Measurements from ENCODE around the gene CLDN14.

CLDN14 gene

DNA sequence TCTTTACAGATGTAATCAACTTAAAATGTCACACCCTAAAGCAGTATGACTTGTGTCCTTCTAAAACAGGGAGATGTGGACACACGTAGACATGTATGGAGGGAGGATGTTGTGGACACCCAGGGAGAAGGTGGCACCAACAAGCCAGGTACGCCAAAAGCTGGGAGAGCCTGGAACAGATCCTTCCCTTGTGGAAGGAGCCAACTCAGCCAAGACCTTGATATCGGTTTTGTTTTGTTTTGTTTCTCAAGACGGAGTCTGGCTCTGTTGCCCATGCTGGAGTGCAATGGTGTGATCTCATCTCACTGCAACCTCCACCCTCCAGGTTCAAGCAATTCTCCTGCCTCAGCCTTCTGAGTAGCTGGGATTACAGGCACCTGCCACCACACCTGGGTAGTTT is 49.1 kb downstream of the CLDN14 start:
- DNase-seq, result no peak

DNA sequence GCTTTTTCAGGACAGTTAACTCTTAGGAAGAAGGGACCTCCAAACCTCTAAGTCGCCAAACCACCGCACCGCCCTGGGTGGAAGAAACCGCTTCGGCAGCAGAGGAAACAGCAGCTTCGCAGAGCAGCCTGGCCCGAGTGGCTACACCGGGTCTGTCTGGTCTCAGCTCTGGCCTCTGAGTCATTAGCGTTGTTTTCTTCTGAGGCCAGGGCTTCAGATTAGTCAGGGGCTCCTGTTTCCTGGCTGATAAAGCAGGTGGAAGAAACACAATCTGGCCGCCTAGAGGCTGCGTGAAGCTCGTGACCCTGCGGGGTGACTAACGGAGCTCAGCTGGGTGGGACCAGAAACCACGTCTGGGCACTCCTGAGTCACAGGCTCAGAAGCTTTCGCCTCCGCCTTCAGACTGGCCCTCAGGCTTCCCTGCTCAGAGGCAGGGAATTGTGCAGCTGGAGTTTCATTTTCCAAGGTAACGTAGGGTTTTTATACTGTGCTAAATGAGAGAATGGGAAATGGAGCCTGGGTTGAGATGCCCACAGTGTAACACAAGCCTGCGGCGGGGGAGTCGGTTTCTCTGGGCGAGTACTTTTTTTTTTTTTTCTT is 49.9 kb downstream of the CLDN14 start:
- DNase-seq, result peak; percentile 58 to 99

DNA sequence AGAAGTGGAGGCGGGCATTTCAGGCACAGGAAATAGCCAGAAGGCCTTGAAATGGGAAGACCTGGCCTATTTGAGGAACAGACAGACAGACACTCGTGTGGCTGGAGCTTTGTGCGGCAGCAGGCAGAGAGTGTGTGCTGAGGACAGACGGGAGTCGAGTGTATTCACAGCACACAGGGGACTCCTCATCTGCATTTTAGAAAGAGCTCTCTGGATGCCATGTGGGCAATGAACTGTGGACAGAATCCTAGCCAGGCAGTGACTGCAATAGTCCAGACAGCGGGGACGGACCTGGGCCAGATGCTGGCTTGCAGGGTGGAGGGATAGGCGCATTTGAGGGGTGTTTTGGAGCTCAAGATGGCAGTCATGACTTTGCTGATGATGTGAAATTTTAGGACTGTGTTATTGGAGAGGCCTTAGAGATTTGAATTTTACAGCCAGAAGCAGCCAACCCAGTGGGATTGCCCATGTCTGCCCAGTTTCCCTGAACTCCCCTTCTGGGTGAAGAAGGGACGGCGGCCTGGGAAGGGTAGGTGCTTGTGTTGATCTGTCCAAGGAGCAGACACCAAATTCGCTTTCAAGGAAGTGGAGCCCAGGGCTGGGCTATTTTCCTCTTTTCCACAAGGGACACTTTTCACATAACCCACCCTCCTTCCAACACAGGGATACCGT is 51.0 kb downstream of the CLDN14 start:
- DNase-seq, result no peak

DNA sequence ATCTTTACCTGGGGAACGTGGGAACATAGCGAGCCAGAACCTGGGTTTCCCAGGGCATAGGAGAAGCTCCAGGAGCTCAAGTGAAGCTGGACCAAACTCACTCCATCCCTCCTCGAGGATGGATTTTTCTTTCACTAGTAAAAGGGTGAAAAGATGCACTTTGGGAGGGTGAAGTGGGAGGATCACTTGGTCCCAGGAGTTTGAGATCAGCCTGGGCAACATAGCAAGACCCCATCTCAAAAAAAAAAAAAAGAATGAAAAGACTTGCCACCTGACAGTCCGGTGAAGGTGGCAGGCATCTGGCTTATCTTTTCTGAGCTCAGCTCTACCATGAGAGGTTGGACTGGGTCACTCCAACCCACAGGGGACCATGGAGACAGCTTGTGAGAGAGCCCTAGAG is 52.4 kb downstream of the CLDN14 start:
- DNase-seq, result no peak

GRCh38 chr21:36425286-36425685 is 54.6 kb downstream of the CLDN14 start:
- no peak for DNase-seq

- DNase-seq, result no peak
Measured at GRCh38 chr21:36424592-36424991, 55.3 kb downstream of the CLDN14 start.

DNA sequence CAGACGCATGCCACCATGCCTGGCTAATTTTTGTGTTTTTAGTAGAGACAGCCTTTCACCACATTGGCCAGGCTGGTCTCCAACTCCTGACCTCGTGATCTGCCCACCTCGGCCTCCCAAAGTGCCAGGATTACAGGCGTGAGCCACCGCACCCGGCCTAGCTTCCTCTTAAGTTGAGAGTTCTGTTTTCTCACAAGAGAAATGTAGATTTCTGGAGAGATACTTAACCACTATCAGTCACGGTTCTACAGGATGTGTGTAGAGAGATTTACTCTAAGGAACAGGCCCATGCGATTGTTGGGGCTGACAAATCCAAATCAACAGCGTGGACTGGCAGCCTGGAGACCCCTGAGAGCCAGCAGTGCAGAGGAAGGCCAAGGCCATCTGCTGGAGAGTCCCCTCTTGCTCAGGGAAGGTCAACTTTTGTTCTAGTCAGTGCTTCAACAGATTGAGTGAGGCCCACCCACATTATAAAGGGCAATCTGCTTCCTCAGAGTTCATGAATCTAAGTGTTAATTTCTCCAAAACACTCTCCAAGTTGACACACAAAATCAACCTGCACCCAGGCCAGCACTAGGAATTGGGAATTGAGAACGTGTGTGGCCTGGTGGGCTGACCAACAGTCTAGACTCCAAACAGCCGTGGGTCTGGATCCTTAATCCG is 56.0 kb downstream of the CLDN14 start:
- peak in 1 of 2 donors; percentile 43 for DNase-seq

DNA sequence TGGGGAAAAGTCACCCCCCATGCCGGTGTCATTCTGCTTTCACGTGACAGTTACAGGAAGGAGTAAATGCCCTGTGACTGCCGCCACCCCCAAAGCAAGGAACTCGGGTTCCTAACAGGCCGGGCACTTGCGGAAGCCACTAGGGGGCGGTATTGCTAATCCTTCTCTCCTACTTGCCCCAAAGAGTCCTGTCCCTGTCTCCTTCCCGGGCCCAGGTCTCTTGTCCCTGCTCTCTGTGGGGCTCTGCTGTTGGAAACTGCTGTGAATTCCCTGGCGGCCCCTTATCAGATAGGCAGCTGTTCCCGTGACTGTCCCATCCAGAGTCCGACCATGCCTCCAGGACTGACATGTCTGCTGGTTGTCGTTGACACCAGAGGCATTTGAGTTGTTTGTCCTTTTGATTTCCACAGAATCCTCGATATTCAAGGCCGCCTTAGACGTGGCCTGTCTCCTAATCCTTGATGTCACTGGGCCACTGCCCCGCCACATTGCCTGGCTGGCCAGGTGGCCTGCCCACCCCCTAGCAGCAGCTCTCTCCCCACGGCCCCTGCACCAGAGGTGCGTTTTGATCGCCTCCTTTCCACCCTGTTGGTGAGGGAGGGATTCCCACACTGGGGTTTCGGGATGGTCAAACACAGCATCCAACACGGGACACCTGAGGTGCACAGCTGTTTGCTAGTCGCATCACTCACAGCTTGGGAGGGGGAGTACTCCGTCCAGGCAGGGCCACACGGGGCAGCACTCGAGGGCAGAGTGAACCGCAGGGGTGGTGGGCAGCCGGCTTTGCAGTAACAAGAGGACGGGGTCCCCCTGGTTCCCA is 57.4 kb downstream of the CLDN14 start:
- DNase-seq, result peak in 1 of 2 donors; percentile 84

- DNase-seq, result no peak
Measured at GRCh38 chr21:36420571-36421339, 59.2 kb downstream of the CLDN14 start.

- DNase-seq, result peak; percentile 24 to 54
Measured at GRCh38 chr21:36419996-36420395, 59.9 kb downstream of the CLDN14 start.

GRCh38 chr21:36419241-36419640 is 60.7 kb downstream of the CLDN14 start:
- no peak for DNase-seq

GRCh38 chr21:36415375-36415774 is 64.5 kb downstream of the CLDN14 start:
- DNase-seq, result no peak

DNA sequence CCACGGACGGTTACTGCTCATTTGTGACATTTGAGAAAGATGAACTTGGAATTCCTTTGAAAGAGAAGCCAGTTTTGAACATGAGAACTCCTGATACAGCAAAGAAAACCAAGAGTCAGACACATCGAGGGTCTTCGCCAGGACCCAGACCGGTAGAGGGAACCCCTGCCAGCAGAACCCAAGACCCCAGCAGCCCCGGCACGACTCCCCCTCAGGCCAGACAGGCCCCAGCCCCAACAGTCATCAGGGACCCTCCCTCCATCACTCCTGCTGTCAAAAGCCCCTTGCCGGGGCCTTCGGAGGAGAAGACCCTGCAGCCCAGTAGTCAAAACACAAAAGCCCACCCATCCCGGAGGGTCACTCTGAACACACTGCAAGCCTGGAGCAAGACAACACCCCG is 67.0 kb downstream of the CLDN14 start:
- DNase-seq, result no peak

- DNase-seq, result no peak
Measured at GRCh38 chr21:36411301-36411700, 68.6 kb downstream of the CLDN14 start.

Data from bone marrow (tissue), 2 donors.